ENCODE data around the gene PRDM16. TPM values are rescaled to one million over a fixed set of nuclear protein-coding genes. Genes with fewer than 3 reads are reported as not detected.

The PRDM16 gene
- total and polyA plus RNA-seq, 4 donors = 0.05 to 0.67 (median 0.19) TPM

- no peak for TF ChIP-seq HNF4G (IDR thresholded peaks at IDR 0.05)
- no peak for TF ChIP-seq SP1 (IDR thresholded peaks at IDR 0.05)
- TF ChIP-seq RXRA (IDR thresholded peaks at IDR 0.05) = no peak
- TF ChIP-seq HNF4A (conservative IDR thresholded peaks at IDR 0.05) = no peak
- TF ChIP-seq JUND (IDR thresholded peaks at IDR 0.05) = no peak
- no peak for TF ChIP-seq MAX (IDR thresholded peaks at IDR 0.05)
- TF ChIP-seq TAF1 (conservative IDR thresholded peaks at IDR 0.05) = no peak
- TF ChIP-seq YY1 (IDR thresholded peaks at IDR 0.05) = no peak
- no peak for TF ChIP-seq GABPA (IDR thresholded peaks at IDR 0.05 in 1 of 2, conservative IDR thresholded peaks at IDR 0.05 in 1 of 2)
- no peak for TF ChIP-seq CTCF (IDR thresholded peaks at IDR 0.05; ENCODE audit: low read depth, low read length, missing input control)
- no peak for TF ChIP-seq EGR1 (IDR thresholded peaks at IDR 0.05; ENCODE audit: low read depth in 2 of 2)
- TF ChIP-seq, protein P1, sequence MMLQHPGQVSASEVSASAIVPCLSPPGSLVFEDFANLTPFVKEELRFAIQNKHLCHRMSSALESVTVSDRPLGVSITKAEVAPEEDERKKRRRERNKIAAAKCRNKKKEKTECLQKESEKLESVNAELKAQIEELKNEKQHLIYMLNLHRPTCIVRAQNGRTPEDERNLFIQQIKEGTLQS (IDR thresholded peaks at IDR 0.05) = no peak
- no peak for TF ChIP-seq ZBTB33 (IDR thresholded peaks at IDR 0.05)
- TF ChIP-seq RAD21 (IDR thresholded peaks at IDR 0.05) = no peak
- no peak for DNase-seq (ENCODE audit: low spot score)
- no peaks in the 10 kb centered on the region for H3K27me3 ChIP-seq (ENCODE audit: control insufficient read depth in 4 of 4, insufficient read depth in 4 of 4, low read length in 3 of 4)
- H3K27ac ChIP-seq (ENCODE audit: low read depth in 1 of 2, low read length in 2 of 2) = no peak overlapping the region
- no peaks in the 10 kb centered on the region for H3K36me3 ChIP-seq (ENCODE audit: control insufficient read depth in 4 of 4, insufficient read depth in 3 of 4, low read depth in 1 of 4, low read length in 3 of 4)
- no peaks in the 10 kb centered on the region for H3K9me3 ChIP-seq (ENCODE audit: control insufficient read depth in 4 of 4, low read length in 3 of 4)
- 93% methylated on average over 26 of the region's 26 CpGs for WGBS
- no peak overlapping the region for H3K9ac ChIP-seq (ENCODE audit: low read depth in 1 of 2, low read length in 2 of 2)
- no peak overlapping the region for H3K4me3 ChIP-seq (ENCODE audit: low read depth in 1 of 3, low read length in 3 of 3)
- no peaks in the 10 kb centered on the region for H3K4me1 ChIP-seq (ENCODE audit: control insufficient read depth in 4 of 4, insufficient read depth in 4 of 4, low read length in 3 of 4)
These were observed 17.4 kb downstream of the PRDM16 start for GRCh38 chr1:3086272-3086974.

DNA sequence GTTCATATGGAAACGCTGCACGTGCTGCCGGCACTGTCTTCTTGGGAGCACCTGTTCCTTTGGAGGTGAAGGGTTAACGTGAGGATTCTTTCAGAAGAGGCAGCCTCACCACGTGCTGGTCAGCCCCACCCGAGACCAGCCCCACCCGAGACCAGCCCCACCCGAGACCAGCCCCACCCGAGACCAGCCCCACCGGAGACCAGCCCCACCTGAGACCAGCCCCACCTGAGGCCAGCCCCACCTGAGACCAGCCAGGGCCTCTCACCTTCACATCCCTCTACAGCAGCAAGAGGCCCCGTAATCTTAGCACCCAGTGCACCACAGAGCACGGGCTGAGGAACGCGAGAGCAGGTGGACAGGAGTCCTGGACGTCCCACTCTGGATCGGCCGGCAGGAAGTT lies 18.0 kb downstream of the PRDM16 start:
- Histone ChIP-seq H3K4me3 (ENCODE audit: low read depth in 1 of 3, low read length in 3 of 3) (no peak overlapping the region), H3K27me3 (ENCODE audit: control insufficient read depth in 4 of 4, insufficient read depth in 4 of 4, low read length in 3 of 4) (no peaks in the 10 kb centered on the region), H3K9ac (ENCODE audit: low read depth in 1 of 2, low read length in 2 of 2) (no peak overlapping the region), H3K27ac (ENCODE audit: low read depth in 1 of 2, low read length in 2 of 2) (no peak overlapping the region), H3K36me3 (ENCODE audit: control insufficient read depth in 4 of 4, insufficient read depth in 3 of 4, low read depth in 1 of 4, low read length in 3 of 4) (no peaks in the 10 kb centered on the region), H3K4me1 (ENCODE audit: control insufficient read depth in 4 of 4, insufficient read depth in 4 of 4, low read length in 3 of 4) (no peaks in the 10 kb centered on the region), H3K9me3 (ENCODE audit: control insufficient read depth in 4 of 4, low read length in 3 of 4) (no peaks in the 10 kb centered on the region)
- no peak for DNase-seq (ENCODE audit: low spot score)
- no peak for TF ChIP-seq FOXA1 (IDR thresholded peaks at IDR 0.05)
- no peak for TF ChIP-seq YY1 (IDR thresholded peaks at IDR 0.05)
- TF ChIP-seq, protein P1 (IDR thresholded peaks at IDR 0.05) = no peak
- TF ChIP-seq ZBTB33 (IDR thresholded peaks at IDR 0.05) = no peak
- TF ChIP-seq NR2F2 (IDR thresholded peaks at IDR 0.05) = no peak
- TF ChIP-seq TAF1 (conservative IDR thresholded peaks at IDR 0.05) = no peak
- TF ChIP-seq CTCF (IDR thresholded peaks at IDR 0.05; ENCODE audit: low read depth, low read length, missing input control) = no peak
- TF ChIP-seq, protein P2, sequence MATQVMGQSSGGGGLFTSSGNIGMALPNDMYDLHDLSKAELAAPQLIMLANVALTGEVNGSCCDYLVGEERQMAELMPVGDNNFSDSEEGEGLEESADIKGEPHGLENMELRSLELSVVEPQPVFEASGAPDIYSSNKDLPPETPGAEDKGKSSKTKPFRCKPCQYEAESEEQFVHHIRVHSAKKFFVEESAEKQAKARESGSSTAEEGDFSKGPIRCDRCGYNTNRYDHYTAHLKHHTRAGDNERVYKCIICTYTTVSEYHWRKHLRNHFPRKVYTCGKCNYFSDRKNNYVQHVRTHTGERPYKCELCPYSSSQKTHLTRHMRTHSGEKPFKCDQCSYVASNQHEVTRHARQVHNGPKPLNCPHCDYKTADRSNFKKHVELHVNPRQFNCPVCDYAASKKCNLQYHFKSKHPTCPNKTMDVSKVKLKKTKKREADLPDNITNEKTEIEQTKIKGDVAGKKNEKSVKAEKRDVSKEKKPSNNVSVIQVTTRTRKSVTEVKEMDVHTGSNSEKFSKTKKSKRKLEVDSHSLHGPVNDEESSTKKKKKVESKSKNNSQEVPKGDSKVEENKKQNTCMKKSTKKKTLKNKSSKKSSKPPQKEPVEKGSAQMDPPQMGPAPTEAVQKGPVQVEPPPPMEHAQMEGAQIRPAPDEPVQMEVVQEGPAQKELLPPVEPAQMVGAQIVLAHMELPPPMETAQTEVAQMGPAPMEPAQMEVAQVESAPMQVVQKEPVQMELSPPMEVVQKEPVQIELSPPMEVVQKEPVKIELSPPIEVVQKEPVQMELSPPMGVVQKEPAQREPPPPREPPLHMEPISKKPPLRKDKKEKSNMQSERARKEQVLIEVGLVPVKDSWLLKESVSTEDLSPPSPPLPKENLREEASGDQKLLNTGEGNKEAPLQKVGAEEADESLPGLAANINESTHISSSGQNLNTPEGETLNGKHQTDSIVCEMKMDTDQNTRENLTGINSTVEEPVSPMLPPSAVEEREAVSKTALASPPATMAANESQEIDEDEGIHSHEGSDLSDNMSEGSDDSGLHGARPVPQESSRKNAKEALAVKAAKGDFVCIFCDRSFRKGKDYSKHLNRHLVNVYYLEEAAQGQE (IDR thresholded peaks at IDR 0.05) = no peak
- no peak for TF ChIP-seq FOXA2 (IDR thresholded peaks at IDR 0.05)
- TF ChIP-seq SP1 (IDR thresholded peaks at IDR 0.05) = no peak
- no peak for TF ChIP-seq HNF4A (conservative IDR thresholded peaks at IDR 0.05)
- TF ChIP-seq RXRA (IDR thresholded peaks at IDR 0.05) = no peak
- WGBS = 79% methylated on average over 17 of the region's 17 CpGs
